HG02884 (cell line): Measurements from ENCODE around the gene MFRP.

Experiments
- ATAC-seq: cut with Tn5 transposase; IDR thresholded peaks from one replicate; pipeline ENCODE4 v1.9.1; 2021; ENCODE audit warnings: mild to moderate bottlenecking, moderate library complexity; ENCODE audit not compliant: unreplicated experiment

Gene MFRP

GRCh38 chr11:119319136-119319699 lies 27.3 kb downstream of the MFRP start:
- ATAC-seq: no peak

GRCh38 chr11:119318240-119319135 lies 28.0 kb downstream of the MFRP start:
- ATAC-seq: no peak

- ATAC-seq: no peak
These were observed 28.8 kb downstream of the MFRP start for GRCh38 chr11:119317592-119318239.

- no peak for ATAC-seq
These were observed 29.5 kb downstream of the MFRP start, which contains the start of gene MCAM for GRCh38 chr11:119316729-119317591. Gene MCAM (minus strand): TSS chr11:119317130. CDS start chr11:119317101, 29 bp downstream.

- no peak for ATAC-seq
These were observed 30.3 kb downstream of the MFRP start for GRCh38 chr11:119316016-119316728.

- ATAC-seq: no peak
These were observed 31.1 kb downstream of the MFRP start for GRCh38 chr11:119315131-119316015.

- no peak for ATAC-seq
These were observed 31.8 kb downstream of the MFRP start for GRCh38 chr11:119314726-119315125.

GRCh38 chr11:119310682-119311052 lies 35.8 kb downstream of the MFRP start:
- no peak for ATAC-seq

GRCh38 chr11:119309953-119310681 lies 36.4 kb downstream of the MFRP start:
- no peak for ATAC-seq

- no peak for ATAC-seq
These were observed 37.1 kb downstream of the MFRP start for GRCh38 chr11:119309411-119309810.

- ATAC-seq: no peak
These were observed 38.5 kb downstream of the MFRP start for GRCh38 chr11:119307974-119308373.

- ATAC-seq: no peak
These were observed 39.3 kb downstream of the MFRP start for GRCh38 chr11:119307219-119307618.

- no peak for ATAC-seq
These were observed 40.1 kb downstream of the MFRP start for GRCh38 chr11:119306373-119306890.

- ATAC-seq: no peak
These were observed 40.7 kb downstream of the MFRP start for GRCh38 chr11:119305556-119306372.

- no peak for ATAC-seq
These were observed 43.2 kb downstream of the MFRP start for GRCh38 chr11:119303227-119303718.

- ATAC-seq: no peak
These were observed 46.1 kb downstream of the MFRP start for GRCh38 chr11:119300198-119300964.

GRCh38 chr11:119299416-119299815 lies 47.1 kb downstream of the MFRP start:
- no peak for ATAC-seq
